ENCODE results near the gene NSRP1. TPM values are rescaled to one million over a fixed set of nuclear protein-coding genes. Genes with fewer than 3 reads are reported as not detected.

NSRP1 gene
- total and polyA plus RNA-seq, 2 of the 4 experiments (the other 2 are of a cell fraction): 3.4 to 14.2 TPM

DNA sequence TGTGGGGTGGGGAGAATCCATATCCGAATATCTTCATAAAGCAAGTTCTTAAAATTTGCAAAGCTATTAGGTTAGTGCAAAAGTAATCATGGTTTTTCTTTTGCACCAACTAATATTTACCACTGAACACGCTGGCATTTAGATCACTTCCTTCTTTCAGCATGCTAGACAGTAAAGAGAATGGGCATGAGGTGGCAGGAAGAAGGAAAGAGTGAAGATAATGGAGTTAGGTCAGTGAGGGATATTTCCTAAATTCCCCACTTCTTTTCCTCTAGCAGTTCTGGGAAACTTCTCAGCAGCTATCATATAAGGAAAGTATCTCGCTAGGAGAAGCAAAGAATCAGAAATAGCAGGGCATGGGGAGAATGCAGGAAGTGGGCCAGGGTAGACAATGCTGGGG is 79.9 kb downstream of the NSRP1 start:
- Histone ChIP-seq H4K91ac (ENCODE audit: insufficient read depth, low read depth, low read length) (no peak overlapping the region), H2BK15ac (ENCODE audit: low read depth, low read length) (no peak overlapping the region), H3K18ac (ENCODE audit: low read depth, low read length) (no peak overlapping the region), H4K8ac (ENCODE audit: low read depth in 2 of 2, low read length in 2 of 2) (no peak overlapping the region), H3K14ac (replicated peaks; ENCODE audit: low read depth, low read length) (no peak overlapping the region), H3K79me1 (ENCODE audit: low read depth in 1 of 2, low read length in 2 of 2) (no peaks in the 10 kb centered on the region), H3K9me1 (ENCODE audit: insufficient read depth, low read length) (no peaks in the 10 kb centered on the region; the same call in 1 of the 2 replicates), H3K27ac (ENCODE audit: insufficient read depth, low read length) (no peak overlapping the region), H4K5ac (ENCODE audit: low read depth, low read length) (no peak overlapping the region), H3K9me3 (ENCODE audit: control insufficient read depth, insufficient read depth, low read length) (no peaks in the 10 kb centered on the region), H3K4ac (ENCODE audit: low read depth, low read length) (no peak overlapping the region), H3K4me1 (ENCODE audit: control insufficient read depth, insufficient read depth, low read length) (no peaks in the 10 kb centered on the region), H3K27me3 (ENCODE audit: control insufficient read depth, insufficient read depth, low read length) (no peaks in the 10 kb centered on the region; the same call in 1 of the 2 replicates), H2AK5ac (ENCODE audit: low read depth, low read length) (no peak overlapping the region), H2AFZ (replicated peaks; ENCODE audit: low read length, poor library complexity) (no peak overlapping the region), H2AK9ac (replicated peaks; ENCODE audit: low read depth, low read length, poor library complexity) (no peak overlapping the region), H3K36me3 (ENCODE audit: control insufficient read depth, insufficient read depth, low read length) (no peaks in the 10 kb centered on the region), H3K56ac (ENCODE audit: extremely low read depth, insufficient read depth, low read length) (no peak overlapping the region), H3K4me3 (ENCODE audit: insufficient read depth, low read depth, low read length) (no peak overlapping the region), H3K4me2 (ENCODE audit: low read depth, low read length) (no peak overlapping the region), H2BK120ac (ENCODE audit: low read depth, low read length) (no peak overlapping the region), H3K9ac (ENCODE audit: low read depth, low read length) (no peak overlapping the region), H2BK20ac (ENCODE audit: low read depth, low read length) (no peak overlapping the region), H2BK5ac (ENCODE audit: low read depth, low read length, poor library complexity, severe bottlenecking) (no peak overlapping the region), H4K20me1 (ENCODE audit: insufficient read depth, low read length) (no peaks in the 10 kb centered on the region), H3K23ac (ENCODE audit: low read depth, low read length) (no peak overlapping the region)
- TF ChIP-seq CHD1 (IDR thresholded peaks at IDR 0.05; ENCODE audit: low read depth, low read length) (no peak), MXI1 (IDR thresholded peaks at IDR 0.05; ENCODE audit: borderline replicate concordance, low read depth, low read length) (no peak), RCOR1 (IDR thresholded peaks at IDR 0.05; ENCODE audit: insufficient replicate concordance, low read length) (no peak)
- TF ChIP-seq, protein P1, sequence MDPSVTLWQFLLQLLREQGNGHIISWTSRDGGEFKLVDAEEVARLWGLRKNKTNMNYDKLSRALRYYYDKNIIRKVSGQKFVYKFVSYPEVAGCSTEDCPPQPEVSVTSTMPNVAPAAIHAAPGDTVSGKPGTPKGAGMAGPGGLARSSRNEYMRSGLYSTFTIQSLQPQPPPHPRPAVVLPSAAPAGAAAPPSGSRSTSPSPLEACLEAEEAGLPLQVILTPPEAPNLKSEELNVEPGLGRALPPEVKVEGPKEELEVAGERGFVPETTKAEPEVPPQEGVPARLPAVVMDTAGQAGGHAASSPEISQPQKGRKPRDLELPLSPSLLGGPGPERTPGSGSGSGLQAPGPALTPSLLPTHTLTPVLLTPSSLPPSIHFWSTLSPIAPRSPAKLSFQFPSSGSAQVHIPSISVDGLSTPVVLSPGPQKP (IDR thresholded peaks at IDR 0.05; ENCODE audit: borderline replicate concordance, low read depth, low read length): no peak
- ChIA-PET POLR2A (ENCODE audit: unreplicated experiment) (no interaction called here), CTCF (interaction anchor here (0.6 kb wide), 1 partner anchor 899 kb away, joined by 3 read pairs; no protein-coding TSS in a partner anchor)
- DNase-seq (no peak), ATAC-seq (ENCODE audit: low read depth) (no peak)
- dilution Hi-C loops (cut with HindIII; ENCODE audit: low sequenced_read_pairs, unreplicated experiment): no loop called here
- intact Hi-C loops (cut with micrococcal nuclease): no loop called here
- no CpG with 5 or more reads among the region's 3 CpGs for WGBS, 2 experiments (ENCODE audit: extremely low coverage in 2 of 2, insufficient read length in 1 of 2)
- no TSS peak for BruUV-seq (replicated peaks)
- in situ Hi-C loops (cut with MboI; ENCODE audit: low sequenced_read_pairs): no loop called here

Measured in IMR-90 (cell line).